Skin epidermis (tissue), 12 donors: ENCODE results near the gene SURF6.
"Not testable (repeated sequence)": the region's sequence is repeated elsewhere in the genome, so short reads cannot be mapped to it uniquely, and the experiment has no call there.

Experiments used
- H3K27ac ChIP-seq, 21 experiments: fragments of 200-600 bp; sonication (generic) in 11 of 21; one replicate each; pipeline ENCODE4 v1.5.0; 2020; ENCODE audit warnings: mild to moderate bottlenecking in 3 of 21, inconsistent platforms in 2 of 21, moderate library complexity in 2 of 21
- H3K4me3 ChIP-seq, 7 experiments: fragments of 200-600 bp; sonication (generic) in 2 of 7; one replicate each; pipeline ENCODE4 v1.5.0; 2020; ENCODE audit warnings: inconsistent platforms in 2 of 7, mild to moderate bottlenecking in 2 of 7, moderate library complexity in 1 of 7

Gene SURF6

DNA sequence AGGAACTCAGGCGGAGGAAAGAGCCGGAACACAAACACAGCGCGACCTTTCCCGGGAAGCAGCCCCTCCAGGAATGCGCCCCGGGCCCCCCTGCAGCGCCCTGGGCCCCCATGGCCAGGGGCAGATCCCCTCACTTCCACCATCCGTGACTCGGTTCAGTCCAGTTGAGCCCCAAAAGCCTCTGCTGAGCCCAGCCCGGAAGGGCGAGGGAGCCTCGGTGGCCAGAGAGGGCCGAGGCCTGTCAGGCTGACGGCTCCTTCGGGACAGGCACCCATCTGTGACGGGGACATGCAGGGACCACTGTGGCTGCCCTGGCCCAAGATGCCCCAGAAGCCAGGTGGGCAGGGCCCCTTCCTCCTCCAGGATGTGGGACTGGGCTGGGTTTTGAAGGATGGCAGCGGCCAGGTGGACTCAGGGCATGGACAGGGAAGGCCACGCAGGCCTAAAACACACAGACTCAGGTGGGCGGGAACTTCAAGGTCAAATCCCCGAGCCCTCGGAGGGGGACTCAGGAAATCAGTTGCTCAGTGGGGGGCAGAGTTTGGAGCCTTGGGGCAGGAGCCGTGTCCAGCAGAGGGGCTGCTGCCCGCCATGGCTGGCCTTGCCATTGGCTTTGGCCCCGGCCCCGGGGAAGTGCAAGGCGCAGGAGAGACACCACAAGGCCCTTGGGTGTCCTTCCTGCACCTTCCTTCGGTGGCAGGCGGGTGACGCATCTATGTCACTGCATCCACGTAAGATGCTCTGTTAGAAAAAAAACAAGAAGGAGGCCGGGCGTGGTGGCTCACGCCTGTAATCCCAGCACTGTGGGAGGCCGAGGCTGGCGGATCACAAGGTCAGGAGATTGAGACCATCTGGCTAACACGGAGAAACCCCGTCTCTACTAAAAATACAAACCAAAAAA, 31.3 kb downstream of the SURF6 start:
- Histone ChIP-seq H3K27ac (no peak overlapping the region), H3K4me3 (no peak overlapping the region)

DNA sequence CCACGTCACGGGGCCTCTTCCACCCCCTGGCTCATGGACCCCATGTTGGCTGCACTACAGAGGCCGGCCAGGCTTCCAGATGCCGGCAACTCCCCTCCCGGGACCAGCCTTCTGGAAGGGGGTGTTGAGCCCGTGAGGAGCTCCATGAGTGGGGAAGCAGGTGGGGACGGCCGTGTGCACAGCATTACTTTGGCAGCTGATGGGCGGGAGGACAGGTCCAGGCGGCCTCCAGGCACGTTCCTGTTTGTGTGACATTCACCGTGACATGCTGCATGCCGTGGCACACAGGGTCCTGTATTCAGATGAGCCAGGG, 31.9 kb downstream of the SURF6 start:
- Histone ChIP-seq H3K4me3 (no peak overlapping the region), H3K27ac (no peak overlapping the region)

DNA sequence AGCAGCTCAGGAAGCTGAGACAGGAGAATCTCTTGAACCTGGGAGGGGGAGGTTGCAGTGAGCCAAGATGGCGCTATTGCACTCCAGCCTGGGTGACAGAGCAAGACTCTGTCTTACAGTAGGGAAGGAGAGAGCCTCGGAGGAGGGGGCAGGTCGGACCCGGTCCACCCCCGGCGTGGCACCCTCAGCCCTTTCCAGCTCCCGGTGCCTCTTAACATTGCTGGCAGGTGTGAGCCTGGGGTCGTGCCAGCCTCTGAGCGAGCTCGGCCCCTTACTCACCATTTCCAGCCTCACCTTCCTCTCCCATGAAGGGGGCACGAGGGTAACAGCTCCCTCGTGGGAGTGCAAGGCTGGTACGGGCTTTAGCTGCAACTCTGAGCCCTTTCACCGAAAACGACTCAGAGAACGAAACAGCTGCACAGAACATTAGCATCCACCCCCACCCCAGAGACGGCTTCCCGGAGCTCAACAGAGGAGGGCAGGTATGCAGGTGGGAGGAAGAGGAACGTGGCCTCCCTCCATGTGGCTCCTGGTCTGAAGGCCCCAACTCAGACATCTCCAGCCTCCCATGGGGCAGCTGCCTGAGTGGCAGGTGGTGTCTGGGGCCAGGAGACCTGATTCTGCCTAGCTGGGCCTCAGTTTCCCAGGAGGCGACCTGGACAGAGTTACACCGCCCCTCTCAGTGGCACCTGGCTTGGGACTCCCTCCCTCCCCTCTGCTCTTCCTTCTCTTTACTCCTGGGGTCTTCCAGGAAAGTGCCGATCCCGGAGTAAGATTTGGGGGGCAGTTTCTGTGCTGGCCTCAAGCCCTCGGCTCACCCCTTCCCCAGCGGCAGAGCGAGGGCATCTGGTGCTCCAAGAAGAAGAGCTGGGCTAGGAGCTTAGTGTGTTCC, 32.5 kb downstream of the SURF6 start:
- H3K4me3 ChIP-seq = no peak overlapping the region
- H3K27ac ChIP-seq = no peak overlapping the region

DNA sequence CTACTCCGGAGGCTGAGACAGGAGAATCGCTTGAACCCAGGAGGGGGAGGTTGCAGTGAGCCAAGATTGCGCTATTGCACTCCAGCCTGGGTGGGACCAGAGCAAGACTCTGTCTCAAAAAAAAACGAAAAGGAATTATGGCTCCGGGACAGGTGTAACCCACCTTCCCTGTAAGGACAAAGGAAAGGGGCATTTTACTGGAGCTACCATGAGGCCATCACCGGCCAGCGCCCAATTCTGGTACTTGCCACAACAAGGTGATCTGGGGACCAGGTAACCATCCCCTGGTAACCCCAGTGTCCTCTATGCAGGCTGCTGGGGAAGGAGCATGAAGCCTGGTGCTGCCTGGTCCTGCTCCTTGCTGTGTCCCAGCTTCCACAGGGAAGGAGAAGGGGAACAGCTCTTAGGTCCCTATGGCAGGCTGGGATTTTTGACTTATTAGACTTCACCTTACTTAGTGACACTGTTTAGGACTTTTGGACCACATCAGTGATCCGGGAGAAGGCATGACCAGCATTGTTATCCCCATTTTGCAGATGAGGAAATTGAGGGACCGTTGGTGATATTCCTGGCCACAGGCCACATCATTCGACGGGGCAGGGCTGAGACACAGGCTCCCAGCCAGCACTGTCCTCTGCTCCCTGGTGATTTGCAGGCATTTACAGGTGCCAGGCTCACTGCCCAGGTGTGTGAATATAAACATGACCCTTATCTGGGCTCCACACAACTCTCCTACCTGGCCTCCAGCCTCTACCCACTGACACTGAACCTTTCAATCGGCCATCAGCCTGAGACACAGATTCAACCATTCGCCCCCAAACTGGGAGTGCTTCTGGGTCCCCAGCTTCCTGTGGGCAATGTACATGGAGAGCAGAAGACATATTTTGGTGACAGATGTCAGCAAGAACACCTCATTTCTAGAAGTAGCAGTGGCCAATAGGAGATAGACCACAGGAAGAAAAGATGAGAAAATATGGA, 34.4 kb downstream of the SURF6 start:
- Histone ChIP-seq H3K27ac (no peak overlapping the region), H3K4me3 (no peak overlapping the region)

DNA sequence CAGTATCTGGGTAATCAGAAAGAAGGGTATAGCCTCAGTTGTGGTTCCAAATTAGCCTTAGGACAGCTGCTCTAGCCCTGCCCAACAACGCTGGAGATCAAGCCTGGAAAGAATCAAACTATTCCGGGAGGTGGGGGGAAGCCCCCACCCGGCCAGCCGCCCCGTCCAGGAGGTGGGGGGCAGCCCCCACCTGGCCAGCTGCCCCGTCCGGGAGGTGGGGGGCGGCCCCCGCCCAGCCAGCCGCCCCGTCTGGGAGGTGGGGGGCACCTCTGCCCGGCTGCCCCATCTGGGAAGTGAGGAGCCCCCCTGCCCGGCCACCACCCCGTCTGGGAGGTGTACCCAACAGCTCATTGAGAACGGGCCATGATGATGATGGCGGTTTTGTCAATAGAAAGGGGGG, 36.0 kb downstream of the SURF6 start:
- H3K27ac ChIP-seq, H3K4me3 ChIP-seq: not testable (repeated sequence)

DNA sequence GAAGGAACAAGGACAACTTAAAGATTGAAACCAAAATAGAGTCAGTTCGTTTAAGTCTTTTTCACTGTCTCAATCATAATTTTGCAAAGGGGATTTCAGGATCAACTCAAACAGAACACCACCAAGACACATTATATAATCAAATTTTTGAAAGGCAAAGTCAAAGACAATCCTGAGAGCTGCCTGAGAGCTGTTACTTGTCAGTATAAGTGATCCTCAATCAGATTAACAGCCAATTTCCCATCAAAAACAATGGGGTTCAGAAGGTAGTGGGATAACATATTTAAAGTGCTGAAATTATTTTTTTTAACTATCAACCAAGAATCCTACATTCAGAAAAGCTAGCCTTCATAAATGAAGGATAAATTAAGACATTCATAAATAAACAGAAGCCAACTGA, 41.7 kb downstream of the SURF6 start:
- no peak overlapping the region for H3K4me3 ChIP-seq
- no peak overlapping the region for H3K27ac ChIP-seq

DNA sequence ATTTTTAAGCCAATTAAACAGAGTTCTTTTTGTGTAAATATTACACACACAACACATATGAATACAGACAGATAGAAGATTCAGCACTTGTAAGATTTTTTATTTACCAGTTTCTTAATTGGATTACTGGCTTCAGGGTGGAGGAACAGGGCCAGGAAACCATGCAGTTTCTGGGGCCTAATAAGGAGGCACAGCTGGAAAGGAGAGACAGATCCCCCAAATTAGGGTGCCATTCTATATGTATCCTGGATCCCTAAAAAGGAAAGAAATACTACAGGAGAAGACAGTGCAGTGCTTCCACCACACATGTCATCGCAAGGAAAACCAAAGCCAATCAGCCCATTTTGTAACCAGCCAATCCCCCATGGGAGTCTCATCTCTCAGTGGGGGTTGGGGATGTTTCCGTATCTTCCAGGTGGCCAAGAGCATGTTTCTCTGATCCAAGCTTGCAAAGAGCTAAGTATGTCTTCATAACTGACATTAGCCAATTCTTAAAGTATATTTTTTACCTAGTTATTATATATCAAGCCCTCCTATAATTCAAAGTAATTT, 45.2 kb downstream of the SURF6 start:
- Histone ChIP-seq H3K27ac (no peak overlapping the region), H3K4me3 (no peak overlapping the region)

DNA sequence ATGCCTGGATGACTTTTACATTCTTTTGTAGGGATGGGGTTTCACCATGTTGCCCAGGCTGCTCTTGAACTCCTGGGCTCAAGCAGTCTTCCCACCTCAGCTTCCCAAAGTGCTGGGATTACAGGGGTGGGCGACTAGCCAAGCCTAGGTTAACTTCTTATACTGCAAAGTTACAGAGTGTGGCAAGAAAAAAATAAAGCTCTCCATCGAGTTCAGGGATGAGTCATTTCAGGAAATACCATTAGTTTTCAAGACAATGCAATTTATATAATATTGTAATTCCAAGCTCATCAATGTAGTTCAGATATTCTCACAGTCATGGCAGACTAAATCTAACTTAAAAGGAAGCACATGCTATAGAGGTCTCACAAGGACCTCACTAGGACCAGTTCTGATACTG, 49.5 kb downstream of the SURF6 start:
- Histone ChIP-seq H3K27ac (no peak overlapping the region), H3K4me3 (no peak overlapping the region)

DNA sequence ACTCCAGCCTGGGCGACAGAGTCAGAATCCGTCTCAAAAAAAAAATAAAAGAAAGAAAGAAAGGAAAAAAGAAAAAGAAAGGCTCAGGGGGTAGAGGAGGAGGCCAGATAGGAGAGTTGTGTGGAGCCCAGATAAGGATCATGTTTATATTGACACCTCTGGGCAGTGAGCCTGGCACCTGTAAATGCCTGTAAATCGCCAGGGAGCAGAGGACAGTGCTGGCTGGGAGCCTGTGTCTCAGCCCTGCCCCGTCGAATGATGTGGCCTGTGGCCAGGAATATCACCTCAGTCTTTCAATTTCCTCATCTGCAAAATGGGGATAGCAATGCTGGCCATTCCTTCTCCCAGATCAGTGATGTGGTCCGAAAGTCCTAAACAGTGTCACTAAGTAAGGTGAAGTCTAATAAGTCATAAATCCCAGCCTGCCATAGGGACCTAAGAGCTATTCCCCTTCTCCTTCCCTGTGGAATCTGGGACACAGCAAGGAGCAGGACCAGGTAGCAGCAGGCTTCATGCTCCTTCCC, 50.7 kb downstream of the SURF6 start:
- H3K27ac ChIP-seq = no peak overlapping the region

DNA sequence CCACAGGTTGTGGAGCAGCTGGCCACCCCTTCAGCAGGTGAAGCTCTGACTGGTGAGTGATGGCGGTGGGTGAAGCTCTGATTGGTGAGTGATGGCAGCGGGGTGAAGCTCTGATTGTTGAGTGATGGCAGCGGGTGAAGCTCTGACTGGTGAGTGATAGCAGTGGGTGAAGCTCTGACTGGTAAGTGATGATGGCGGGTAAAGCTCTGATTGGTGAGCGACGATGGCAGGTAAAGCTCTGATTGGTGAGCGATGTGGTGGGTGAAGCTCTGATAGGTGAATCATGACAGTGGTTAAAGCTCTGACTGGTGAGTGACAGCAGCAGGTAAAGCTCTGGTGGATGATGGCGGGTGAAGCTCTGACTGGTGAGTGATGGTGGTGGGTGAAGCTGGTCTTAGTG, 51.6 kb downstream of the SURF6 start:
- Histone ChIP-seq H3K27ac (no peak overlapping the region), H3K4me3 (no peak overlapping the region)

More for the DNA sequence above, 50.7 kb downstream of the SURF6 start:
- H3K4me3 ChIP-seq = no peak overlapping the region

DNA sequence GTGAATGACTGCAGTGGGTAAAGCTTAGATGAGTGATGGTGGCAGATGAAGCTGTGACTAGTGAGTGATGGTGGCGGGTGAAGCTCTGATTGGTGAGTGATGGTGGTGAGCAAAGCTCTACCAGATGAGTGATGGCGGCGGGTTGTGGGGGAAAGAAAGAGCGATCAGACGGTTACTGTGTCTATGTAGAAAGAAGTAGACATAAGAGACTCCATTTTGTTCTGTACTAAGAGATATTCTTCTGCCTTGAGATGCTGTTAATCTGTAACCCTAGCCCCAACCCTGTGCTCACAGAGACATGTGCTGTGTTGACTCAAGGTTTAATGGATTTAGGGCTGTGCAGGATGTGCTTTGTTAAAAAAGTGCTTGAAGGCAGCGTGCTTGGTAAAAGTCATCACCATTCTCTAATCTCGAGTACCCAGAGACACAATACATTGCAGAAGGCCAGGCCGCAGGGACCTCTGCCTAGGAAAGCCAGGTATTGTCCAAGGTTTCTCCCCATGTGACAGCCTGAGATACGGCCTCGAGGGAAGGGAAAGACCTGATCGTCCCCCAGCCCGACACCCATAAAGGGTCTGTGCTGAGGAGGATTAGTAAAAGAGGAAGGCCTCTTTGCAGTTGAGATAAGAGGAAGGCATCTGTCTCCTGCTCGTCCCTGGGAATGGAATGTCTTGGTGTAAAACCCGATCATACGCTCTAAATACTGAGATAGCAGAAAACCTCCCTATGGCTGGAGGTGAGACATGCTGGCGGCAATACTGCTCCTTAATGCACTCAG, 52.5 kb downstream of the SURF6 start:
- not testable (repeated sequence) for H3K27ac ChIP-seq, H3K4me3 ChIP-seq

DNA sequence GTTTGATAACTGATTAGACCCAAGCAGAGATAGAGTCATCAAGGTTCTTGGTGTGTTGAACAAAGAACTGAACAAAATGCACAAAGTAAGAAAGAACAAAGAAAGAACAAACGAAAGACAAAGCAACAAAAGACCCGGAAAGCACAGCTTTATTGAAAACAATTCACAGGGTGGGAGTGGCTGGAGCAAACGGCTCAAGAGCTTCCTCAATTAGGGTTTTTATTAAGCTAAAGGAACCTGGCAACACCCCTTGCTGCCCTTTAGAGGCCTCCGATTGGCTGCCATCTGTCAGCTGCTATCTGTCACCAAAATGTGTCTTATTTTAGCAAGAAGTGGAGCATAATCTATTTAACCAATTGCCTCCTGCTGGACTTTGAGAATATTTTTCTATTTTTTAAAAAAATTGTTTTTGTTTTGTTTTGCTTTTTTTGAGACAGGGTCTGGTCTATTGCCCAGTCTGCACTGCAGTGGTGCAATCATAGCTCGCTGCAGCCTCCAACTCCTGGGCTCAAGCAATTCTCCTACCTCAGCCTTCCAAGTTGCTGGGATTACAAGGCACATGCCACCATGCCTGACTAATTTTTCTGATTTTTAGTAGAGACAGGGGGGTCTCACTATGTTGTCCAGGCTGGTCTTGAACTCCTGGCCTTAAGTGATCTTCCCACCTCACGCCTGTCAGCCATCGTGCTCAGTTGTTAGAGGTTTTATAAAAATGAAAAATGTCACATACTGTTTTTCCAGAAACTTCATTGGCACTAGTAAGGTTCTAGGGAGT, 53.3 kb downstream of the SURF6 start:
- H3K27ac ChIP-seq = no peak overlapping the region
- no peak overlapping the region for H3K4me3 ChIP-seq

DNA sequence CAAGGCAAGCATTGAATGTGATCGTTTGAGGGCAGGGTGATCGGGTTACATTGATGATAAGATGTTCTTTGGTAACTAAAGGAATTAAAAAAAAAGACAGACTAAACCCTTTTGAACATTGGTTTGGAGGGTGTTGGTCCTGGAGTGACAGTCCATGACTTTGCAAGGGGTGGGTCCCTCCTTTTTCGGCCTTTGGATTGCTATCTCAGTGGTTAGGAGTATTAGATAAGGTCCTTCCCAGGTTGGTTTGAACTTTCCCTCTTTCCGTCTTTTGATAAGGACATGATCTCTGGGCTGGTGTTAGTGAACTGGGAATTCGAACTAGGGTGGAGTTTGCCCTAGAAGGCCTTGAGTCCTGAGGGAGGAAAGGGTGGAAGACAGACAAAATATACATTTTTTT, 55.6 kb downstream of the SURF6 start:
- Histone ChIP-seq H3K27ac (no peak overlapping the region), H3K4me3 (no peak overlapping the region)
